ENCODE data around the gene IGFN1. TPM values are rescaled to one million over a fixed set of nuclear protein-coding genes. Genes with fewer than 3 reads are reported as not detected.

The IGFN1 gene
- total RNA-seq, 1 experiment from 2014 or later = 29.1 TPM

DNA sequence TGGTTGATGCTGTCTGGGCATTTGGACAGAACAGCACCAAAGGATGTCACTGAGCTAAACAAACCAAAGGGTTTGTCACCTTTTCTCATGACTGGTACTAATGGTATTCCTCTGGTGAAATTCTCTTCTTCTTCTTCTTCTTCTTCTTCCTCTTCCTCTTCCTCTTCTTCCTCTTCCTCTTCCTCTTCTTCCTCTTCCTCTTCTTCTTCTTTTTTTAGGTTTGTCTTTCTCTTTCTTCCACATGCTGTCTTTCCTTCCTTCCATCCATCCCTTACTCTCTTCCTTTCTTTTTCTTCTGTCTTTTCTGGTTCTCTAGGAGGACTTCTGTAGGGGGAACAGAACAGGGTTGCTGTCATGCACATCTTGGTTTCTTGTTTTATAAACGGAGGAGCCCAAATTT, 9.3 kb upstream of the IGFN1 start:
- no peak for DNase-seq (ENCODE audit: low spot score)
- in situ Hi-C loops (cut with HindIII; ENCODE audit: low sequenced_read_pairs) = no loop called here

GRCh38 chr1:201181726-201182125, 8.9 kb upstream of the IGFN1 start:
- in situ Hi-C loops (cut with HindIII; ENCODE audit: low sequenced_read_pairs) = no loop called here
- DNase-seq (ENCODE audit: low spot score) = no peak

DNA sequence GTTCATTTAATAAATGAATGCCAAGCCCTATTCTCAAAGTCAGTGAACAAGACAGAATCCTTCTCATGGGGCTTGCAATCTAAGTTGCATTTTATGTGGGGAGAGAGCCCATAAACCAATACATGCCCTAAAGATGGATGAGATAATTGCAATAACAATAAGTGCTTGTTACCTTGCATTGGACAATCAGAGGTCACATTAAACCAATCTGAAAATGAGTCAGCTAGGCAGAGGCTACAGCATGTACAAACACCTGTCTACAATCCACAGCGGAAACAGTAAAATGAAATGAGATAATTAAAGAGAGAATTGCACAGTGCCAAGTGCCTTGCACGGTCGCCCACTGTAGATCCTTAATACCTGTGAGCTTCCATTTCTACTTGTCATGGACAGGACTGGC, 7.4 kb upstream of the IGFN1 start:
- in situ Hi-C loops (cut with HindIII; ENCODE audit: low sequenced_read_pairs) = no loop called here
- DNase-seq (ENCODE audit: low spot score) = peak; percentile 16

GRCh38 chr1:201183753-201184152, 6.9 kb upstream of the IGFN1 start:
- in situ Hi-C loops (cut with HindIII; ENCODE audit: low sequenced_read_pairs) = no loop called here
- DNase-seq (ENCODE audit: low spot score) = peak; percentile 17

DNA sequence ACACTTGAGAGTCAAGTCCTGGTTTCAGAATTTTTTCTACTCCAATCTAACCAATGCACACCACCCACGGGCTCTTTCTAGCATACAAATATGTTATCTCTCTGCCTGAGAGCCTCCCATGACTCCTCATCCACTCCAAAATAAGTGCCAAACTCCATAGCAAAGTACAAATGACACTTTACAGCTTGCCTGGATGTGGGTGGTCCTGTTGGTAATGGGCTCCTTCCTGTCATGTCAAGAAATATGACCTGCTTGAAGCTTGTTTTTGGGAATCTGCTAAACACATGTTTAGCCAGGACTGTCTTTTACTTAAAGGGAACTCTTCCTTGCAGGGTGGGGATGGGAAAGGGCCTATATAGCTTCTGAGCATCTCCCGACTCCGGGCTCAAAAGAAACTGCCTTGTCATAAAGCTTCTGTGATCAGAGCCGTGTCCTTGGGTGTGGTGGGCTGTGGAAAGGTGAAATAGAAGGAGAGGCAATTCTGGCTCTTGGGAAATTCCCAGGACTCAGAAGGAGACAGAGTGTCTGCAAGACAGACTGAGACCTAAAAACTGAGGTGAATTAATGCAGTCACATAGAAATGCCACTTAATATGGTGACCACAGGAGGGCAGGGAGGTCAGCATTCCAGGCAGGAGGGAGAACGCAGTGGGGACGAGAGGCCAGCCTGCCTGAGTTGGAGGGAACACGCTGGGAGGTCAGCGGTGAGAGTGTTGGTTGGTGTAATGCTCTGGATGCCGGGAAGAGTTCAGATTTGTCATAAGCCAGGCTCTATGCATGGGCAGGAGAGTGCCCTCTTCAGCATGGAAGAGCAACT, 6.1 kb upstream of the IGFN1 start:
- in situ Hi-C loops (cut with HindIII; ENCODE audit: low sequenced_read_pairs) = no loop called here

GRCh38 chr1:201185123-201185453, 5.5 kb upstream of the IGFN1 start:
- no peak for DNase-seq (ENCODE audit: low spot score)
- in situ Hi-C loops (cut with HindIII; ENCODE audit: low sequenced_read_pairs) = no loop called here

More for the DNA sequence above, 6.1 kb upstream of the IGFN1 start:
- DNase-seq (ENCODE audit: low spot score) = peak; percentile 74

GRCh38 chr1:201185527-201186128, 5.0 kb upstream of the IGFN1 start:
- DNase-seq (ENCODE audit: low spot score) = no peak
- in situ Hi-C loops (cut with HindIII; ENCODE audit: low sequenced_read_pairs) = no loop called here

GRCh38 chr1:201186192-201186591, 4.4 kb upstream of the IGFN1 start:
- no peak for DNase-seq (ENCODE audit: low spot score)
- in situ Hi-C loops (cut with HindIII; ENCODE audit: low sequenced_read_pairs) = no loop called here

DNA sequence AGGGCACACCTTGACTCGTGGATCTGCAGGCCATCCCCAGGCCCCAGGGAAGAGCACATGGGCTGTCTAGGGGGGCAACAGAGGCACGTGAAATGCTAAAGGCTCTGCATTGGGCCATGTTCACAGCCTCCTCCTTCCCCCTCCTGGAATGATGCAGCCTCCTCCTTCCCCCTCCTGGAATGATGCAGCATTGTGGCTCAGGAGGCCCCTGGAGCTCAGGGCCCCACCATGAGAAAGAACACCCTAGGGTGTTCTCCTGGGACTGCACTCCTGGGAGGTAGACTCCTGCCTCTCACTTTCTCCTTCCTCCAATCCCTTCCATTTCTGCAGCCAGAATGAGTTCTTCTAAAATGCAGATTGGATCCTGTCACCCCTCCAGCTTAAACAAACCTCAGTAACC, 1.5 kb upstream of the IGFN1 start:
- in situ Hi-C loops (cut with HindIII; ENCODE audit: low sequenced_read_pairs) = no loop called here
- DNase-seq (ENCODE audit: low spot score) = no peak

- in situ Hi-C loops (cut with HindIII; ENCODE audit: low sequenced_read_pairs) = no loop called here
- no peak for DNase-seq (ENCODE audit: low spot score)
These were observed 619 bp upstream of the IGFN1 start for GRCh38 chr1:201190005-201190404.

- in situ Hi-C loops (cut with HindIII; ENCODE audit: low sequenced_read_pairs) = no loop called here
- no peak for DNase-seq (ENCODE audit: low spot score)
These were observed 1.1 kb downstream of the IGFN1 start for GRCh38 chr1:201191653-201192260.

DNA sequence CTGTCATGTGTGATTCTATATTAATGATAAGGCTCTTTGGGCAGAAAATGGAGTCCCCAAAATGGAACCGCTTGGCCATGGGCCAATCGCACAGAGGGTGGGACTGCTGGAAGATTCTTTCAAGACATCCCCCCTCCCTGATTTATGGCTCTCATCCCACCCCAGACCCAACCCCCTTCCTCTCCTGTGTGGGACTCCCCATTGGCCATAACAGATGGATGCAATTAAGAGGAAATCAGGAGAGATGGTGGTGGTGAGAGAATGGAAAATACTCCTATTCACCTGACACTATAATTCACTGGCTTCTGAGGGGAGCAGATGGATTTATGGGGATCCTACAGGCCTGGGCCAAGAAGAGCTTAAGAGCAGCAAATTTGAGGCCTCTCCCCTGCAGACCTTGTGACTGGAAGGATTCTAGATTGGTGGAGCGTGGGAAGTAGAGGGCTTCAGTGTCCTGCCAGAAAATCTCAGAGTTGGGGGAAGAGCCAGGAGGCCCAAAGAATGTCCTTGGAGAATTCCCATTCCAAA, 1.7 kb downstream of the IGFN1 start:
- DNase-seq (ENCODE audit: low spot score) = peak; percentile 49
- in situ Hi-C loops (cut with HindIII; ENCODE audit: low sequenced_read_pairs) = no loop called here

DNA sequence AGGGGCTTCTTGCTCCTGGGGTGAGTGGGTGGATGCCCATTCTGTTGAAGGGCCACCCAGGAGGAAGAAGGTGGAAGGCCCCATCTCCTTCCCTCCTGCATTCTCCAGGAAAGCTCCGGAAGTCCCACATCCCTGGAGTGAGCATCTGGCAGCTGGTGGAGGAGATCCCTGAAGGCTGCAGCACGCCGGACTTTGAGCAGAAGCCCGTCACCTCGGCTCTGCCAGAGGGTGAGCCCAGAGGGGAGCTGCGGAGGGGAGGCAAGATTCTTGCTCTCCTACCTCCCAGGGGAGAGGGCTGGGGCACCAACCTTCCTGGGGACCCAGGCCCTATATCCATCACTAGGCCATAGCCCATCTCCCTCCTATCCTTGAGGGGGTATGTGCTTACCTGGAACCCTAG, 3.4 kb downstream of the IGFN1 start:
- DNase-seq (ENCODE audit: low spot score) = no peak
- in situ Hi-C loops (cut with HindIII; ENCODE audit: low sequenced_read_pairs) = no loop called here

DNA sequence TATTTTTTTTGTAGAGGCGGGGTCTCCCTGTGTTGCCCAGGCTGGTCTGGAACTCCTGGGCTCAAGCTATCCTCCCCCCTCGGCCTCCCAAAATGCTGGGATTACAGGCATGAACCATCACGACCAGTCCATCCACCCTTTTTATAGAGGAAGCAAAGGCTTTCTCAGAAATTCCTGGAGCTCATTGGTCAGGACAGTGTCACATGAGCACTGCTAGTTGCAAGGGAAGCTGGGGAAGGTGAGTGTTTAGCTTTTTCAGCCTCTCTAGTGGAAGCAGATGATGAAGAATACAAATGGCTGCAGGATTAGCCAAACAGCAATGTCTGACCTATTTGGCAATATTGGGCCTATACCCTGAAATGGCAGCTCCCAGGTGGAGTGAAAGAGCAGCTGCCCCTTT, 8.0 kb downstream of the IGFN1 start:
- in situ Hi-C loops (cut with HindIII; ENCODE audit: low sequenced_read_pairs) = no loop called here
- no peak for DNase-seq (ENCODE audit: low spot score)

GRCh38 chr1:201205036-201205435, 14.4 kb downstream of the IGFN1 start:
- in situ Hi-C loops (cut with HindIII; ENCODE audit: low sequenced_read_pairs) = no loop called here
- no peak for DNase-seq (ENCODE audit: low spot score)

DNA sequence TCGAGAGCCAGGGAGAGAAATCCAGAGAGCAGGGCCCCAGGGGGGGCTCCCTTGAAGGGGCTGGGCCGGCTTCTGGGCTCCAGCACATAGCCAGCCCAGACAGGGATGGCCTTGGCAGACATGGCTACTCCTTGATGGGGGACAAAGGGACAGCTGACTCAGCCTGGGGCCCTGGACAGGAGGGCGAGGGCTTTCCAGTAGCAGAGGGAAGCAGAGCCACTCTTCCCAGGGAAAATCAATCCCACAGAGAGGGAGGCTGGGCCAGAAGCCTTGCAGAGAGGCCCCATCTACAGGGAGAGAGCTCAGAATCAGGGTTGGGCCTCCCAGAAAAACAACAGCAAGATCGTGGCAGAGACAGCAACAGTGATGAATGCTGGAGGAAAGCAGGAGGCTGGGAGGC, 15.6 kb downstream of the IGFN1 start:
- DNase-seq (ENCODE audit: low spot score) = no peak
- in situ Hi-C loops (cut with HindIII; ENCODE audit: low sequenced_read_pairs) = no loop called here

DNA sequence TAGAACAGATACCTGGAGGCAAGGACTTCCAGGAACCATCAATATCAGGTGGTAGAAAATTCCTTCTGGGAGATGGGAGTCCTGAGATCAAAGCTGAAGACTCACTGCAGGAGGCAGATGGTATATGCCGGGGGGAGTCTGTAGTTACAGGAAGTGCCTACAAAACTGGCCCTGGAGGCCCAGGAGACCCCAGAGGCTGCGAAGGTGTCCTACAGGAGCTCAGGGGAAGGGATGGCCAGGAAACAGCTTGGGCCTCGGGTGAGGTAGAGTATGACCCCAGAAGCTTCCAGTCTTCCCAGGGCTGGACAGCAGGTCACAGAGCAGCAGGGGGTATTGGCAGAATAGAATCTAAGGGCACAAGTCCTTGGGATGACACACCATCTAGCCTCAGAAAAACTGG, 16.4 kb downstream of the IGFN1 start:
- in situ Hi-C loops (cut with HindIII; ENCODE audit: low sequenced_read_pairs) = no loop called here
- DNase-seq (ENCODE audit: low spot score) = no peak

DNA sequence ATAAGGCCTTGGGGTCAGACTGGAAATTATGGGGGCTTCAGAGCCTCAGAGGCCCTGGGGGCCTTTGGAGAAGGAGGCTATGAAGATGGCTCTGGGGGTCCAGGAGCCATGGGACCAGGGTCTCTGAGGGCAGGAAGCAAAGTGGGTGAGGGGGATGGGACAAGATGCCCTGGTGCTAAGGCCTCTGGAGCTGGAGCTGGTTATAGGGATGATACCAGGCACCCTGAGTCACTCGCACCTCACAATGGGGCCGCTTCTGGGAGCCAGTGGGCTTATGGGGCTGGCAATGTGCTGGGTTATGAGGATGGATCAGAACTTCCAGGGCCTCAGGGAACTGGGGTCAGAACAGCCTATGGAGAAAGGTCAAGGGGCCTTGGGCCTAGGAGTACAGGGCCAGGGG, 17.6 kb downstream of the IGFN1 start:
- in situ Hi-C loops (cut with HindIII; ENCODE audit: low sequenced_read_pairs) = no loop called here
- DNase-seq (ENCODE audit: low spot score) = no peak

GRCh38 chr1:201212056-201212455, 21.4 kb downstream of the IGFN1 start:
- in situ Hi-C loops (cut with HindIII; ENCODE audit: low sequenced_read_pairs) = no loop called here

DNA sequence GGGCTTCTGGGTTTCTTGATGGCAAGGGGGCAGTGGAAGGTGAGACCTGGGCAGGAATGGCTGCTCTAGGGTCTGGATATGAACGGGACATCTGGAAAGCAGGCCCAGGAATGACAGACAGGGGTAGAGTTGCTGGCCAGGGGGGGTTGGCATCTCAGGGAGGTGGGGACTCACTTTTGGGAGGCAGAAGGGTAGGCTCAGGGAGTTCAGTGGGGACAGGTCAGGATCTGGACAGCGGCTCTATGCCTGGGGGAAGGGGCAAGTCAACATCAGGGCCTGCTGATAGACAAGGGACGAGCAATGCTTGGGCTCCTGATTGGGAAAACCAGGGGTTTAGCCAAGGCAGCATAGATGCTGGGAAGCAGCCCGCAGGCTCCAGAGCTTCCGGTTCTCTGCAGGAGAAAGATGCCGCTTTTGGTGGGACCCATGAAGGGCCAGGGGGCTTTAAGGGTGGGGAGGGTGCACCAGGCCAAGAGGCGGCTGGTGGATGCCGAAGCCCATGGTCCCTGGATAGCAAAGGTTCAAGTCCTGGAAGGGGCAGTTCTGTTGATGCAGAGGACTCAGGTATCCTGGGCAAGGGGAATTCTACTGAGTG, 21.9 kb downstream of the IGFN1 start:
- in situ Hi-C loops (cut with HindIII; ENCODE audit: low sequenced_read_pairs) = no loop called here
- DNase-seq (ENCODE audit: low spot score) = no peak

More at GRCh38 chr1:201212056-201212455, 21.4 kb downstream of the IGFN1 start:
- no peak for DNase-seq (ENCODE audit: low spot score)
